GM12878 (cell line): Measurements from ENCODE around the gene YY1. TPM values are rescaled to one million over a fixed set of nuclear protein-coding genes. Genes with fewer than 3 reads are reported as not detected.

Source experiments
- ATAC-seq: fragments of 200-7000 bp; cut with Tn5 transposase; 3 replicates; pipeline ENCODE4 v1.9.1; 2020; ENCODE audit warnings: mild to moderate bottlenecking, moderate library complexity
- BruUV-seq: library from RNA; stranded (reverse); fragments of 400-500 nt; replicated peaks from 2 replicates; lab custom pipeline; 2021; lab: Mats Ljungman, UMichigan
- CTCF ChIA-PET: fragments of 300-600 bp; sonication (Branson Sonifier 250); formaldehyde crosslinking; extraction: SDS; loops from one replicate; lab custom pipeline; 2021; ENCODE audit warnings: inconsistent platforms; lab: Yijun Ruan, JAX
- POLR2A ChIA-PET: fragments of 350-600 bp; formaldehyde crosslinking; extraction: SDS; loops from one replicate; lab custom pipeline; 2021; ENCODE audit warnings: inconsistent platforms; lab: Charles Lee
- RAD21 ChIA-PET: fragments of 300-600 bp; sonication (Branson Sonifier 250); formaldehyde crosslinking; loops from one replicate; lab custom pipeline; 2023; ENCODE audit warnings: antibody characterized with exemption; ENCODE audit not compliant: unreplicated experiment; lab: Charles Lee
- SMC1A ChIA-PET: fragments of 300-600 bp; sonication (Branson Sonifier 250); formaldehyde crosslinking; loops from one replicate; lab custom pipeline; 2023; ENCODE audit not compliant: unreplicated experiment, uncharacterized antibody; lab: Charles Lee
- DNase-seq: peaks from one replicate; pipeline ENCODE4 v3.0.0-alpha.2; 2011; ENCODE audit warnings: low read depth, low spot score
- FAIRE-seq: peaks from 3 replicates; lab custom pipeline; 2011; peaks lifted over from hg19 to GRCh38; lab: Jason Lieb, UNC
- H2AFZ ChIP-seq: 2 replicates; pipeline ENCODE4 v1.6.0; 2011; ENCODE audit warnings: low read depth, low read length, control low read depth; ENCODE audit not compliant: control insufficient read depth
- H3K27ac ChIP-seq: 2 replicates; pipeline ENCODE4 v1.5.1; 2011; ENCODE audit warnings: control low read depth; ENCODE audit not compliant: control insufficient read depth, insufficient read depth
- H3K27me3 ChIP-seq, 2 experiments: replicated peaks in 1 of 2; 2 replicates each; pipeline versions ENCODE4 v1.6.0 to v1.6.1; 2011; ENCODE audit warnings: low read length in 1 of 2; ENCODE audit not compliant: control insufficient read depth in 2 of 2, insufficient read depth in 2 of 2
- H3K36me3 ChIP-seq, 2 experiments: 2 replicates each; pipeline ENCODE4 v1.5.1; 2011; ENCODE audit warnings: low read length in 1 of 2; ENCODE audit not compliant: control insufficient read depth in 2 of 2, insufficient read depth in 2 of 2
- H3K4me1 ChIP-seq: 2 replicates; pipeline ENCODE4 v1.6.1; 2011; ENCODE audit warnings: mild to moderate bottlenecking, low read length, moderate library complexity, mixed read lengths; ENCODE audit not compliant: control insufficient read depth, insufficient read depth
- H3K4me2 ChIP-seq: 2 replicates; pipeline ENCODE4 v1.6.0; 2011; ENCODE audit warnings: control low read depth; ENCODE audit not compliant: control insufficient read depth, insufficient read depth
- H3K4me3 ChIP-seq: fragments of 200-600 bp; sonication (generic); 2 replicates; pipeline ENCODE4 v1.5.1; 2016
- H3K79me2 ChIP-seq: 2 replicates; pipeline ENCODE4 v1.6.0; 2011; ENCODE audit warnings: low read length; ENCODE audit not compliant: control insufficient read depth, insufficient read depth
- H3K9ac ChIP-seq: 2 replicates; pipeline ENCODE4 v1.8.0; 2011; ENCODE audit warnings: low read length, control low read depth, mixed read lengths; ENCODE audit not compliant: control insufficient read depth, insufficient read depth
- H3K9me3 ChIP-seq: replicated peaks from 3 replicates; pipeline ENCODE4 v1.5.1; 2011; ENCODE audit warnings: mild to moderate bottlenecking, low read length; ENCODE audit not compliant: control insufficient read depth, insufficient read depth
- H4K20me1 ChIP-seq: 2 replicates; pipeline ENCODE4 v1.6.0; 2011; ENCODE audit not compliant: control insufficient read depth, insufficient read depth
- REST ChIP-seq: IDR thresholded peaks from 2 replicates; pipeline ENCODE4 v1.6.1; 2012; ENCODE audit warnings: mild to moderate bottlenecking, low read depth, low read length
- WGBS: methylation state at CpG from one replicate; pipeline ENCODE4 v1.1.6; 2016; ENCODE audit warnings: low lambda C conversion rate; ENCODE audit not compliant: insufficient replicate concordance, insufficient coverage; ENCODE audit errors: missing lambda C conversion rate; 5-methylcytosine and 5-hydroxymethylcytosine counted together
- in situ Hi-C: fragments of 300-500 bp; cut with MboI; formaldehyde crosslinking; loops from 9 replicates; pipeline ENCODE4 v1.14.3; 2018; ENCODE audit warnings: mixed read lengths
- intact Hi-C: fragments of 100-400 bp; cut with micrococcal nuclease; formaldehyde crosslinking; loops from one replicate; pipeline ENCODE4 v1.14.2; 2022; ENCODE audit not compliant: unreplicated experiment
- polyA plus RNA-seq, 11 experiments: library from polyadenylated mRNA; depleted of rRNA in 4 of 11; unstranded in 6 of 11; stranded (reverse) in 5 of 11; fragments of >200 nt; fragmentation: Nextera tagmentation in 4 of 11; fragmentation: Illumina TruSeq in 1 of 11; extraction: Ambion mirVana in 4 of 11; extraction: Trizol in 1 of 11; gene quantifications; 1 replicate in 1 of 11; 2 replicates in 10 of 11; pipeline versions ENCODE4 v1.2.1 to v1.2.3, GENCODE V29; 2011 to 2016; ENCODE audit warnings: inconsistent platforms in 2 of 11, missing spikeins in 2 of 11, low read depth in 1 of 11
- total RNA-seq, 4 experiments: library from RNA; depleted of rRNA in 3 of 4; stranded (reverse); fragments of >200 nt in 3 of 4; fragmentation: Illumina TruSeq in 1 of 4; extraction: Trizol in 1 of 4; gene quantifications; 2 replicates each; pipeline versions ENCODE4 v1.2.1 to v1.2.3, GENCODE V29; 2013 to 2021
- TF ChIP-seq, protein P1 (sequence below): IDR thresholded peaks from 2 replicates; pipeline ENCODE4 v1.6.1; 2012; ENCODE audit warnings: improper control_type of control experiment, low read depth, low read length; ENCODE audit not compliant: insufficient replicate concordance

Gene YY1
- total and polyA plus RNA-seq, 10 of the 15 experiments (the other 5 are each of a cell fraction or from before 2014, with no cell fraction given): 23.7 to 74.0 (median 39.9) TPM

DNA sequence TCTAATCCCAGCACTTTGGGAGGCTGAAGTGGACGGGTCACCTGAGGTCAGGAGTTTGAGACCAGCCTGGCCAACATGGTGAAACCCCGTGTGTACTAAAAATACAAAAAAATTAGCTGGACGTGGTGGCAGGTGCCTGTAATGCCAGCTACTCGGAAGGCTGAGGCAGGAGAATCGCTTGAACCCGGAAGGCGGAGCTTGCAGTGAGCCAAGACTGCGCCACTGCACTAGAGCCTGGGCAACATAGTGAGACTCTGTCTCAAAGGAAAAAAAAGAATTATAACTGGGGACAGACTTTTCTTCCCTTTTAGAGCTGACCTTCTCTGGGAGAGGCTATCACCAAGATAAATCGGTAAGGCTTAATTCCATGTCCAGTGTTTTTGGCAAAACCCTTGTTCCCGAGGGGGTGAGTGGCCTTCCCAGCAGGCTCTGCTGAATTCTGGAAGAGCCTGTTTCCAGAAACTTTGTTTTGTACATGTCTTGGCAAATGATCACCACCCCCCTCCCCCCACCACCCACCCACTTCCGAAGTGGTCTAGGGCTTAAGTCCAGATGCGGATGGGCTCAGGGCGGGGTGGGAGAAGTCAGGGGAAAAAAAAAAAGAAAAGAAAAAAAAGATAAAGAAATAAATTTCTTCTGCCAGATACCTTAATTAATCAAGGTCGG lies 47.2 kb upstream of the YY1 start:
- no peaks in the 10 kb centered on the region for H4K20me1 ChIP-seq
- RAD21 ChIA-PET: interaction anchor here (1.5 to 1.8 kb wide), 3 partner anchors 30 to 120 kb away, joined by 3 to 13 read pairs (median 12); no protein-coding TSS in a partner anchor
- peak overlapping the region; percentile 90; the same call in 1 of the 2 replicates for H2AFZ ChIP-seq
- CTCF ChIA-PET: interaction anchor here (1.0 to 4.4 kb wide), 10 partner anchors 13 to 209 kb away, joined by 3 to 65 read pairs (median 12); no protein-coding TSS in a partner anchor
- peak overlapping the region; percentile 88; the same call in 1 of the 2 replicates for H3K4me2 ChIP-seq
- no peaks in the 10 kb centered on the region for H3K36me3 ChIP-seq
- FAIRE-seq (no peak), ATAC-seq (no peak), DNase-seq (no peak)
- intact Hi-C loops (loop anchor here (2.0 to 5.0 kb wide), 4 partner anchors 49 to 209 kb away; no protein-coding TSS in a partner anchor), in situ Hi-C loops (no loop called here)
- no peak for TF ChIP-seq REST
- TF ChIP-seq, protein P1, sequence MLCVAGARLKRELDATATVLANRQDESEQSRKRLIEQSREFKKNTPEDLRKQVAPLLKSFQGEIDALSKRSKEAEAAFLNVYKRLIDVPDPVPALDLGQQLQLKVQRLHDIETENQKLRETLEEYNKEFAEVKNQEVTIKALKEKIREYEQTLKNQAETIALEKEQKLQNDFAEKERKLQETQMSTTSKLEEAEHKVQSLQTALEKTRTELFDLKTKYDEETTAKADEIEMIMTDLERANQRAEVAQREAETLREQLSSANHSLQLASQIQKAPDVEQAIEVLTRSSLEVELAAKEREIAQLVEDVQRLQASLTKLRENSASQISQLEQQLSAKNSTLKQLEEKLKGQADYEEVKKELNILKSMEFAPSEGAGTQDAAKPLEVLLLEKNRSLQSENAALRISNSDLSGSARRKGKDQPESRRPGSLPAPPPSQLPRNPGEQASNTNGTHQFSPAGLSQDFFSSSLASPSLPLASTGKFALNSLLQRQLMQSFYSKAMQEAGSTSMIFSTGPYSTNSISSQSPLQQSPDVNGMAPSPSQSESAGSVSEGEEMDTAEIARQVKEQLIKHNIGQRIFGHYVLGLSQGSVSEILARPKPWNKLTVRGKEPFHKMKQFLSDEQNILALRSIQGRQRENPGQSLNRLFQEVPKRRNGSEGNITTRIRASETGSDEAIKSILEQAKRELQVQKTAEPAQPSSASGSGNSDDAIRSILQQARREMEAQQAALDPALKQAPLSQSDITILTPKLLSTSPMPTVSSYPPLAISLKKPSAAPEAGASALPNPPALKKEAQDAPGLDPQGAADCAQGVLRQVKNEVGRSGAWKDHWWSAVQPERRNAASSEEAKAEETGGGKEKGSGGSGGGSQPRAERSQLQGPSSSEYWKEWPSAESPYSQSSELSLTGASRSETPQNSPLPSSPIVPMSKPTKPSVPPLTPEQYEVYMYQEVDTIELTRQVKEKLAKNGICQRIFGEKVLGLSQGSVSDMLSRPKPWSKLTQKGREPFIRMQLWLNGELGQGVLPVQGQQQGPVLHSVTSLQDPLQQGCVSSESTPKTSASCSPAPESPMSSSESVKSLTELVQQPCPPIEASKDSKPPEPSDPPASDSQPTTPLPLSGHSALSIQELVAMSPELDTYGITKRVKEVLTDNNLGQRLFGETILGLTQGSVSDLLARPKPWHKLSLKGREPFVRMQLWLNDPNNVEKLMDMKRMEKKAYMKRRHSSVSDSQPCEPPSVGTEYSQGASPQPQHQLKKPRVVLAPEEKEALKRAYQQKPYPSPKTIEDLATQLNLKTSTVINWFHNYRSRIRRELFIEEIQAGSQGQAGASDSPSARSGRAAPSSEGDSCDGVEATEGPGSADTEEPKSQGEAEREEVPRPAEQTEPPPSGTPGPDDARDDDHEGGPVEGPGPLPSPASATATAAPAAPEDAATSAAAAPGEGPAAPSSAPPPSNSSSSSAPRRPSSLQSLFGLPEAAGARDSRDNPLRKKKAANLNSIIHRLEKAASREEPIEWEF: no peak
- SMC1A ChIA-PET: interaction anchor here (0.9 to 3.1 kb wide), 6 partner anchors 13 to 208 kb away, joined by 3 to 21 read pairs (median 6); no protein-coding TSS in a partner anchor
- BruUV-seq: no TSS peak
- H3K79me2 ChIP-seq: no peaks in the 10 kb centered on the region
- 95% methylated on average over 11 of the region's 14 CpGs for WGBS
- H3K9ac ChIP-seq: no peak overlapping the region; the same call in 1 of the 2 replicates
- no peaks in the 10 kb centered on the region for H3K9me3 ChIP-seq
- POLR2A ChIA-PET: interaction anchor here (1.0 to 1.2 kb wide), 2 partner anchors 55 to 123 kb away, joined by 4 read pairs; no protein-coding TSS in a partner anchor
- no peak overlapping the region for H3K27ac ChIP-seq
- H3K4me3 ChIP-seq: no peak overlapping the region
- peaks cover 11% of the 10 kb centered on the region for H3K4me1 ChIP-seq
- H3K27me3 ChIP-seq: no peaks in the 10 kb centered on the region
